Endothelial cell of umbilical vein (primary cell): ENCODE measurements around the gene SMAD1. TPM values are rescaled to one million over a fixed set of nuclear protein-coding genes. Genes with fewer than 3 reads are reported as not detected.

Experiments used
- BruUV-seq: library from RNA; stranded (reverse); fragments of 400-500 nt; replicated peaks from 2 replicates; lab custom pipeline; 2021; lab: Mats Ljungman, UMichigan
- CTCF ChIA-PET: fragments of 300-600, 350-600 bp; sonication (Branson Sonifier 250); formaldehyde crosslinking; loops from one replicate; lab custom pipeline; 2021; ENCODE audit warnings: antibody characterized with exemption, inconsistent platforms; lab: Charles Lee
- POLR2A ChIA-PET: fragments of 300-600, 350-600 bp; sonication (Branson Sonifier 250); formaldehyde crosslinking; loops from one replicate; lab custom pipeline; 2021; ENCODE audit warnings: antibody characterized with exemption, inconsistent platforms; lab: Charles Lee
- DNase-seq: peaks from one replicate; pipeline ENCODE4 v3.0.0-alpha.2; 2011; ENCODE audit warnings: low read depth, low spot score
- FAIRE-seq: peaks from 2 replicates; lab custom pipeline; 2011; peaks lifted over from hg19 to GRCh38; lab: Jason Lieb, UNC
- H2AFZ ChIP-seq: 2 replicates; pipeline ENCODE4 v1.6.0; 2012; ENCODE audit warnings: low read depth, low read length, control low read depth, inconsistent platforms
- H3K27ac ChIP-seq: 2 replicates; pipeline ENCODE4 v1.5.1; 2011; ENCODE audit warnings: low read depth, mild to moderate bottlenecking, control low read depth, low read length, moderate library complexity; ENCODE audit not compliant: insufficient read depth
- H3K27me3 ChIP-seq, 2 experiments: 2 replicates each; pipeline versions ENCODE4 v1.6.0 to v1.6.1; 2011; ENCODE audit warnings: low read length in 2 of 2, mixed read lengths in 1 of 2; ENCODE audit not compliant: control insufficient read depth in 2 of 2, insufficient read depth in 2 of 2
- H3K36me3 ChIP-seq, 2 experiments: 2 replicates in 1 of 2; 3 replicates in 1 of 2; pipeline ENCODE4 v1.5.1; 2011; ENCODE audit warnings: low read length in 2 of 2, mild to moderate bottlenecking in 1 of 2, moderate library complexity in 1 of 2; ENCODE audit not compliant: control insufficient read depth in 2 of 2, insufficient read depth in 2 of 2; ENCODE audit errors: extremely low read depth in 1 of 2
- H3K4me1 ChIP-seq: 3 replicates; pipeline ENCODE4 v1.5.1; 2011; ENCODE audit warnings: mild to moderate bottlenecking, low read length; ENCODE audit not compliant: control insufficient read depth, insufficient read depth; ENCODE audit errors: extremely low read depth
- H3K4me2 ChIP-seq: 2 replicates; pipeline ENCODE4 v1.6.1; 2011; ENCODE audit warnings: low read length, control low read depth, mixed read lengths; ENCODE audit not compliant: insufficient read depth
- H3K4me3 ChIP-seq, 3 experiments: fragments of 200-600 bp in 1 of 3; sonication (generic), shearing (Covaris generic) in 1 of 3; replicated peaks in 1 of 3; 2 replicates each; pipeline ENCODE4 v1.5.1; 2011 to 2016; ENCODE audit warnings: control low read depth in 3 of 3, low read length in 3 of 3, mild to moderate bottlenecking in 2 of 3, inconsistent platforms in 1 of 3, low read depth in 1 of 3, moderate library complexity in 1 of 3; ENCODE audit not compliant: insufficient read depth in 1 of 3
- H3K79me2 ChIP-seq: 2 replicates; pipeline ENCODE4 v1.6.0; 2012; ENCODE audit warnings: low read length, inconsistent platforms; ENCODE audit not compliant: control insufficient read depth, insufficient read depth
- H3K9ac ChIP-seq: replicated peaks from 2 replicates; pipeline ENCODE3; 2011; ENCODE audit warnings: low read length, control low read depth; ENCODE audit not compliant: insufficient read depth; ENCODE audit errors: extremely low read depth
- H3K9me1 ChIP-seq: replicated peaks from 3 replicates; pipeline ENCODE4 v1.6.0; 2011; ENCODE audit warnings: mild to moderate bottlenecking, low read length; ENCODE audit not compliant: control insufficient read depth, insufficient read depth; ENCODE audit errors: extremely low read depth
- H3K9me3 ChIP-seq: replicated peaks from 2 replicates; pipeline ENCODE4 v1.5.1; 2012; ENCODE audit warnings: low read length, inconsistent platforms; ENCODE audit not compliant: control insufficient read depth, insufficient read depth
- H4K20me1 ChIP-seq: replicated peaks from 2 replicates; pipeline ENCODE3; 2011; ENCODE audit warnings: mild to moderate bottlenecking, low read length; ENCODE audit not compliant: control insufficient read depth, insufficient read depth; ENCODE audit errors: extremely low read depth
- CTCF ChIP-seq, 2 donors: IDR thresholded peaks; 1 replicate in 1 of 2; 2 replicates in 1 of 2; pipeline ENCODE4 v1.5.1; 2011; ENCODE audit warnings: low read length in 2 of 2, mild to moderate bottlenecking in 2 of 2, moderate library complexity in 2 of 2, control low read depth in 1 of 2, inconsistent platforms in 1 of 2, low read depth in 1 of 2; ENCODE audit not compliant: insufficient read depth in 1 of 2; ENCODE audit errors: extremely low read depth in 1 of 2
- FOS ChIP-seq: IDR thresholded peaks from 2 replicates; pipeline ENCODE4 v1.6.1; 2011; ENCODE audit warnings: mild to moderate bottlenecking, low read length, moderate library complexity, borderline replicate concordance; ENCODE audit not compliant: insufficient read depth
- JUN ChIP-seq: IDR thresholded peaks from 2 replicates; pipeline ENCODE4 v1.6.1; 2011; ENCODE audit warnings: borderline replicate concordance, low read depth; ENCODE audit not compliant: insufficient read length, insufficient read depth
- MAX ChIP-seq: IDR thresholded peaks from 2 replicates; pipeline ENCODE4 v1.6.1; 2011; ENCODE audit not compliant: insufficient read depth, insufficient read length
- POLR2AphosphoS5 ChIP-seq: IDR thresholded peaks from 2 replicates; pipeline ENCODE4 v1.6.1; 2012; ENCODE audit warnings: low read depth, mild to moderate bottlenecking, control low read depth, low read length, moderate library complexity; ENCODE audit not compliant: insufficient read depth
- dilution Hi-C: fragments of 300-500 bp; cut with MboI; formaldehyde crosslinking; loops from one replicate; pipeline ENCODE4 v1.15.0; 2019; ENCODE audit warnings: low sequenced_read_pairs; ENCODE audit not compliant: extremely low pct_ligation_motif_present
- intact Hi-C: fragments of 100-400 bp; cut with micrococcal nuclease; formaldehyde crosslinking; loops from one replicate; pipeline ENCODE4 v1.10.0; 2022
- polyA plus RNA-seq, 4 experiments: library from polyadenylated mRNA; depleted of rRNA in 3 of 4; stranded (reverse) in 3 of 4; unstranded in 1 of 4; fragments of >200 nt; gene quantifications; 2 replicates each; pipeline versions ENCODE4 v1.2.1 to v1.2.3, GENCODE V29; 2011 to 2012; ENCODE audit warnings: missing spikeins in 1 of 4
- total RNA-seq: library from RNA; stranded (reverse); gene quantifications from 2 replicates; pipeline ENCODE4 v1.2.3, GENCODE V29; 2021

SMAD1 gene
- total and polyA plus RNA-seq, 2 donors (not counting 3 experiments of a cell fraction or from before 2014, with no cell fraction given): 101 to 116 TPM

DNA sequence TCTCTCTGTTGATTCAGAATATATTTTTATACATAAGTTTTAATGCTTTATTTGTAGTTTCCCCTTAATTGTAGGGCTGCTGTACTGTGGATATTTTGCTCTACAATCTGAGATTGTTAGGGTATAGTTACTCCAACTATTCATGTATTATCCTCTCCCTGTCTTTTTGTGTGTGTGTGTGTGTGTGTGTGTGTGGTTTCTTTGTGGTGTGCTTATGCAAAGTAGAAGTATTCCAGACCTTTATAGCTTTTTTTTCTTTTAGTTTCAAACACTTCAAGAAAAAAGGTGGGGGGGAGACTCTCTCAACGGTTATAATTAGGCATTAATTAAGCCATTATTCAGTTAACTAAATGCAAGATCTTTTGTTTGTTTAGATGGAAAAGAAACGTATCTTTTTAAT, 6.7 kb downstream of the SMAD1 start:
- no peak for FAIRE-seq
- Histone ChIP-seq H4K20me1 (no peaks in the 10 kb centered on the region), H3K9me3 (no peaks in the 10 kb centered on the region), H3K9me1 (no peaks in the 10 kb centered on the region), H3K4me1 (peaks cover 39% of the 10 kb centered on the region), H3K4me3 (no peak overlapping the region), H3K36me3 (no peaks in the 10 kb centered on the region), H2AFZ (no peak overlapping the region), H3K27ac (no peak overlapping the region), H3K4me2 (no peak overlapping the region), H3K9ac (no peak overlapping the region), H3K79me2 (peaks cover 93% of the 10 kb centered on the region), H3K27me3 (no peaks in the 10 kb centered on the region)
- dilution Hi-C loops (no loop called here), intact Hi-C loops (loop anchor here (1.0 kb wide), 1 partner anchor 62 kb away; no protein-coding TSS in a partner anchor)
- BruUV-seq: no TSS peak
- no peak for DNase-seq
- ChIA-PET CTCF (no interaction called here), POLR2A (no interaction called here)
- TF ChIP-seq MAX (no peak), JUN (no peak)

DNA sequence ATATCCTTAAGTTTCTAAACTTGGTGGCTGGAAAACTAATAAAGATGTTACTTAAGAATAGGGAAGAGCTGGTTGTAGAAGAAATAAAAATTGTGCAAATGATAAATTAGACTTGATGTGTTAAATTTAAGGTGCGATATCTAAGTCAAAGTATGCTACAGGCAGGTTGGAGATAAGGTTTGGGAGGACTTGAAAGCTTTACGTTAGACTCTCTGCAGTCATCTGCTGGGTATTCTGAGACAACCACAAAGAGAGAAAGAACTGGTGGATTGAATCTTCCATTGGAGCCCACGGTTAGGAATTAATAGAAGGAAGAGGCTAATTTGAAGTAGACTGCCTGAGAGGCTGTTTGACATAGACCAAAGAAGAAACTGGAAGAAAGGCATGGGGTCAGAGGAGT, 7.9 kb downstream of the SMAD1 start:
- intact Hi-C loops: no loop called here
- H4K20me1 ChIP-seq: no peaks in the 10 kb centered on the region

More for the DNA sequence above, 7.9 kb downstream of the SMAD1 start:
- TF ChIP-seq FOS (no peak), CTCF (IDR thresholded peaks at IDR 0.05; ENCODE audit: extremely low read depth in 1 of 2, insufficient read depth in 1 of 2, low read depth in 1 of 2, low read length in 2 of 2) (no peak), POLR2AphosphoS5 (no peak)
- no TSS peak for BruUV-seq
- H3K27me3 ChIP-seq: no peaks in the 10 kb centered on the region
- ChIA-PET POLR2A (no interaction called here), CTCF (interaction anchor here (1.4 kb wide), 1 partner anchor 68 kb away, joined by 3 read pairs; no protein-coding TSS in a partner anchor)
- no peak overlapping the region for H3K9ac ChIP-seq
- peaks cover 36% of the 10 kb centered on the region for H3K4me1 ChIP-seq
- dilution Hi-C loops: no loop called here
- no peaks in the 10 kb centered on the region for H3K9me3 ChIP-seq
- DNase-seq (no peak), FAIRE-seq (no peak)
- no peaks in the 10 kb centered on the region for H3K36me3 ChIP-seq
- no peaks in the 10 kb centered on the region for H3K9me1 ChIP-seq
- no peak overlapping the region for H2AFZ ChIP-seq
- H3K4me2 ChIP-seq: no peak overlapping the region
- H3K4me3 ChIP-seq: no peak overlapping the region
- H3K27ac ChIP-seq: no peak overlapping the region
- peaks cover 92% of the 10 kb centered on the region for H3K79me2 ChIP-seq
